ENCODE data around the gene ACSS3. TPM values are rescaled to one million over a fixed set of nuclear protein-coding genes. Genes with fewer than 3 reads are reported as not detected.

ACSS3 gene
- total and polyA plus RNA-seq, 2 of the 8 experiments (the other 6 are each of a cell fraction or from before 2014, with no cell fraction given) = 14.4 to 24.0 TPM

GRCh38 chr12:81083906-81084513 lies 6.1 kb downstream of the ACSS3 start:
- no peaks in the 10 kb centered on the region for H3K36me3 ChIP-seq (ENCODE audit: control insufficient read depth in 2 of 4, insufficient read depth in 4 of 4, low read length in 3 of 4)
- no peak overlapping the region for H2BK15ac ChIP-seq (ENCODE audit: low read length)
- no peak overlapping the region for H3K14ac ChIP-seq (ENCODE audit: insufficient read length)
- H2BK120ac ChIP-seq (replicated peaks; ENCODE audit: low read depth, low read length) = no peak overlapping the region
- no peak overlapping the region for H4K5ac ChIP-seq (ENCODE audit: insufficient read length, low read depth, low read length)
- no peaks in the 10 kb centered on the region for H4K20me1 ChIP-seq (replicated peaks in 1 of 2; ENCODE audit: control insufficient read depth in 1 of 2, insufficient read depth in 2 of 2, low read length in 2 of 2)
- no peak overlapping the region for H4K91ac ChIP-seq (replicated peaks; ENCODE audit: insufficient read length, low read length)
- H3K27me3 ChIP-seq (replicated peaks in 1 of 4; ENCODE audit: control insufficient read depth in 3 of 4, extremely low read depth in 1 of 4, insufficient read depth in 3 of 4, low read length in 3 of 4) = no peaks in the 10 kb centered on the region
- WGBS, 2 experiments (ENCODE audit: extremely low coverage in 1 of 2, insufficient coverage in 1 of 2, insufficient read length in 1 of 2, insufficient replicate concordance in 2 of 2, low coverage in 1 of 2, low lambda C conversion rate in 2 of 2, missing lambda C conversion rate in 1 of 2) = 76% methylated on average over 7 of the region's 7 CpGs; no CpG with 5 or more reads in 1 of the 2 experiments
- H3K9ac ChIP-seq (replicated peaks in 1 of 4; ENCODE audit: extremely low read depth in 1 of 4, low read depth in 3 of 4, low read length in 3 of 4) = no peak overlapping the region
- peak overlapping the region; percentile 16 to 21; a peak in 1 of 4 replicates for H3K4me2 ChIP-seq (ENCODE audit: insufficient read depth in 1 of 2, low read depth in 2 of 2, low read length in 2 of 2)
- no peak overlapping the region for H2BK20ac ChIP-seq (ENCODE audit: low read length)
- no peak overlapping the region for H3K18ac ChIP-seq (ENCODE audit: extremely low read depth, low read length)
- H2BK5ac ChIP-seq (ENCODE audit: low read depth, low read length) = no peak overlapping the region
- peaks cover 3 to 58% of the 10 kb centered on the region in 2 experiments; a peak in 3 of 4 replicates for H3K79me2 ChIP-seq (ENCODE audit: control insufficient read depth in 1 of 2, insufficient read depth in 2 of 2, low read length in 2 of 2)
- ChIA-PET POLR2A (ENCODE audit: partially characterized antibody) (no interaction called here), CTCF (ENCODE audit: partially characterized antibody) (interaction anchor here (0.8 kb wide), 1 partner anchor 45 kb away, joined by 3 read pairs; no protein-coding TSS in a partner anchor)
- no peaks in the 10 kb centered on the region for H3K9me3 ChIP-seq (ENCODE audit: insufficient read depth in 2 of 2, low read depth in 1 of 2, low read length in 1 of 2)
- H3K56ac ChIP-seq (replicated peaks; ENCODE audit: insufficient read length, low read depth, low read length) = no peak overlapping the region
- peaks cover 4% of the 10 kb centered on the region for H3K79me1 ChIP-seq (ENCODE audit: low read depth, low read length)
- TF ChIP-seq TBP (IDR thresholded peaks at IDR 0.05; ENCODE audit: low read depth, low read length) (no peak), SP1 (IDR thresholded peaks at IDR 0.05; ENCODE audit: low read depth, low read length) (no peak), ASH2L (IDR thresholded peaks at IDR 0.05; ENCODE audit: low read length) (no peak), EP300 (IDR thresholded peaks at IDR 0.05; ENCODE audit: borderline replicate concordance in 1 of 2, low read depth in 2 of 2, low read length in 2 of 2) (no peak), CEBPB (IDR thresholded peaks at IDR 0.05; ENCODE audit: low read depth, low read length) (0 out of 2 replicates have a peak, but pooled peaks have one; percentile 6), SIRT6 (IDR thresholded peaks at IDR 0.05; ENCODE audit: low read length) (no peak)
- TF ChIP-seq, protein P1, sequence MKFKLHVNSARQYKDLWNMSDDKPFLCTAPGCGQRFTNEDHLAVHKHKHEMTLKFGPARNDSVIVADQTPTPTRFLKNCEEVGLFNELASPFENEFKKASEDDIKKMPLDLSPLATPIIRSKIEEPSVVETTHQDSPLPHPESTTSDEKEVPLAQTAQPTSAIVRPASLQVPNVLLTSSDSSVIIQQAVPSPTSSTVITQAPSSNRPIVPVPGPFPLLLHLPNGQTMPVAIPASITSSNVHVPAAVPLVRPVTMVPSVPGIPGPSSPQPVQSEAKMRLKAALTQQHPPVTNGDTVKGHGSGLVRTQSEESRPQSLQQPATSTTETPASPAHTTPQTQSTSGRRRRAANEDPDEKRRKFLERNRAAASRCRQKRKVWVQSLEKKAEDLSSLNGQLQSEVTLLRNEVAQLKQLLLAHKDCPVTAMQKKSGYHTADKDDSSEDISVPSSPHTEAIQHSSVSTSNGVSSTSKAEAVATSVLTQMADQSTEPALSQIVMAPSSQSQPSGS (IDR thresholded peaks at IDR 0.05; ENCODE audit: low read length) = no peak
- no peak overlapping the region for H3K4ac ChIP-seq (replicated peaks; ENCODE audit: insufficient read length, low read depth, low read length)
- H2AFZ ChIP-seq (ENCODE audit: low read length) = no peak overlapping the region
- H3K23ac ChIP-seq (ENCODE audit: insufficient read length) = no peak overlapping the region
- no peak overlapping the region; a peak in 1 of 8 replicates for H3K4me3 ChIP-seq (ENCODE audit: extremely low read depth in 1 of 4, insufficient read depth in 2 of 4, low read depth in 3 of 4, low read length in 4 of 4)
- FAIRE-seq = no peak
- H4K8ac ChIP-seq (ENCODE audit: extremely low read depth, insufficient read depth, low read length) = no peak overlapping the region
- DNase-seq (ENCODE audit: low read depth in 1 of 2, low spot score in 2 of 2) = no peak
- H2BK12ac ChIP-seq (ENCODE audit: low read depth, low read length) = no peak overlapping the region
- peaks cover 0 to 27% (median 14%) of the 10 kb centered on the region in 4 experiments; a peak in 6 of 7 replicates for H3K4me1 ChIP-seq (replicated peaks in 1 of 4; ENCODE audit: control insufficient read depth in 3 of 4, insufficient read depth in 4 of 4, low read length in 3 of 4)
- no peak overlapping the region for H2AK5ac ChIP-seq (ENCODE audit: low read depth, low read length)
- H3K23me2 ChIP-seq (ENCODE audit: low read depth, low read length) = no peaks in the 10 kb centered on the region
- H3K27ac ChIP-seq (ENCODE audit: low read depth, low read length) = no peak overlapping the region

Data from H1 (cell line).